Activated CD8-positive, alpha-beta memory T cell treated with anti-CD3 and anti-CD28 coated beads for 36 hours (primary cell): ENCODE data around the gene SLC35F2. TPM values are rescaled to one million over a fixed set of nuclear protein-coding genes. Genes with fewer than 3 reads are reported as not detected.

Source experiments
- CTCF ChIA-PET: fragments of 350-600 bp; sonication (Branson Sonifier 250); formaldehyde crosslinking; loops from one replicate; lab custom pipeline; 2021; ENCODE audit warnings: antibody characterized with exemption; lab: Charles Lee
- POLR2A ChIA-PET: fragments of 350-600 bp; sonication (Branson Sonifier 250); formaldehyde crosslinking; loops from one replicate; lab custom pipeline; 2021; ENCODE audit warnings: antibody characterized with exemption; lab: Charles Lee
- total RNA-seq, 2 experiments: library from RNA; stranded (reverse); gene quantifications; one replicate each; pipeline ENCODE4 v1.2.3, GENCODE V29; 2021

Gene SLC35F2
- total RNA-seq, 2 experiments from 2014 or later, result 34.5 to 35.5 TPM

GRCh38 chr11:107752949-107753822 lies 105.4 kb downstream of the SLC35F2 start:
- POLR2A ChIA-PET, result no interaction called here
- CTCF ChIA-PET, result no interaction called here

DNA sequence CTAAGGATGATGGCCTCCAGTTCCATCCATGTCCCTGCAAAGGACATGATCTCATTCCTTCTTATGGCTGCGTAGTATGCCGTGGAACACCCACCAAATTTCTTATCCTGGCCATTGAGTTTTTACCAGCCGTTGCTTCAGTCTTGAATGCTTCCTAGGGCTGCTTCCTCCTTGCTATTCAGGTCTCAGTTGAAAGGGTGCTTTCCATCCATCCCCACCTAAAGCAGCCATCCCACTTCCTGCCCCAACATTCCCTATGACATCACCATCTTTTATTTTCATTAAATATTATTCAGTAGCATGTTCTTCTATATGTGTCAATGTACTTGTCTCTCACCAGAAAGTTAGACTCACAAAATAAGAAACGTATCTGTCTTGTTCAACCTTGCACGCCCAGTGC lies 106.1 kb downstream of the SLC35F2 start:
- ChIA-PET POLR2A (no interaction called here), CTCF (no interaction called here)

DNA sequence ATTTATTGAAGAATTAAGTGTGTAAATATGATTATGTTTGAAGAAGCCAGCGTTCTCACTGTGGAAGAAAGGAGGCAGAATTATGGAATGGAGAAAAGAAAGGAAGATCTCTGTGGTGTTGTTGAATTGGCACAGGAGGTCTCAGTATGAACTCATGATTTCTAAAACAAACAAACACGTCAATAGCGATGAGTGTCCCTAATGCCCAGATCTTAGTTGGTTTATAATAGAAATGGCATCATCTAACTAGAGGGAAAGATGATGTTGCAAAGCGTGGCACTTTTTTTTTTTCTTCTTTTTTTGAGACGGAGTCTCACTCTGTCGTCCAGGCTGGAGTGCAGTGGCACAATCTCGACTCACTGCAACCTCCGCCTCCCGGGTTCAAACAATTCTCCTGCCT lies 107.5 kb downstream of the SLC35F2 start:
- ChIA-PET POLR2A (no interaction called here), CTCF (no interaction called here)

DNA sequence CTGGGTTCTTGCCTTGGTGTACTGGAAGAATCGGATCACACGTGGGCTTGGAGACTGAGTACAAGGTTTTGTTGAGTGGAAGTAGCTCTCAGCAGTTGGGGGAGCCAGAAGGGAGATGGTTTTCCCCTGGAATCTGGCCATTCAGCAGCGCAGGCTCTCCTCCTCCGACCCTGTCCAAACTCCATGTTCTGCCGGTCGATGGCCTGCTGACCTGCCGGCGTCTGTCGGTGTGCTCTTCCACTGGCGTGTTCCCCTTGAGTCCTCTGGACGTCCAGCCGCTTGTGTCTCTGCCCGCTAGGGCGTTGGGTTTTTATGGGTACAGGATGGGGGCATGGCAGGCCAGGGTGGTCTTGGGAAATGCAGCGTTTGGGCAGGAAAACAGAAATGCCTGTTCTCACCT lies 108.3 kb downstream of the SLC35F2 start:
- POLR2A ChIA-PET, result no interaction called here
- CTCF ChIA-PET, result no interaction called here

DNA sequence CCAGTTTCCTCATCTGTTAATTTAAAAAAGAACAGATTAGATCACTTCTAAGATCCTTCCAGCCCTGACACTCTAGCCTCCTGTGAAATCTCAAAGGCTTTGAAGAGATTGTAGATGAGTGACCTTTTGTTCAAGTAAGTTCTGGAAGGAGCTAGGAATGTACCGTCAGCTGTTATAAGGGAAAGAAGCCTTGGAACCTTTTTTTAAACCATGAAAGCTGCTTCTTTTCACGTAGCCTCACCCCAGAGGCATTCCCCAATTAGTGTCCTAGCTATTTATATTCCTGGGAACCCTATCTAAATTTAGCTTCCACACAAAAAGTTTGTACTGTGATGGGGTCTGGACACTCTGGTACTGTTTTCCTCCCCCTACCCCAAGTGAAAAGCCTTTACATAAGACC lies 111.0 kb downstream of the SLC35F2 start:
- ChIA-PET POLR2A (no interaction called here), CTCF (no interaction called here)

DNA sequence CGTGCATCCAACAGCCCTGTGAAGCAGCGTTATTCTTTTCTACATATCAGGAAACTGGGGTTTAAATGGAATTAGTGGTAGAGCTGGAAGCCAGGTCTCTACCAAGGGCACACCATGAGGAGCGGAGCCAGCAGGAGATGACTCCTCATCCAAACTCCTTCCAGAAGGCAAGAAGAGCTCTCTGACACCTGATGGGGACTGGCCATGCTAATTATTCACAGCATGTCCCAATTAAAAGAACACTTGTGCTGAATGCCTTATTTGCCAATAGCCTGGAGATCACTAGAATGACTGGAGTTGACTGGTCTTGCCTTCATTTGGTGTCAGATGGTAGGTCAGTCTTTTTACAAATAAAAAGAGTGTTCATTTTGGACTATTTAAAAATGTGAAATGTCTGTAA lies 113.9 kb downstream of the SLC35F2 start:
- ChIA-PET CTCF (interaction anchor here (0.5 kb wide), 1 partner anchor 71 kb away, joined by 4 read pairs; no protein-coding TSS in a partner anchor), POLR2A (no interaction called here)

- CTCF ChIA-PET, result no interaction called here
- POLR2A ChIA-PET, result no interaction called here
Observed at GRCh38 chr11:107743191-107743590, 115.4 kb downstream of the SLC35F2 start.

- ChIA-PET CTCF (interaction anchor here (1.0 to 2.7 kb wide), 4 partner anchors 27 to 160 kb away, joined by 3 to 11 read pairs (median 4); no protein-coding TSS in a partner anchor), POLR2A (no interaction called here)
Observed at GRCh38 chr11:107741044-107741823, 117.4 kb downstream of the SLC35F2 start.

Other genes starting within 250 kb of the SLC35F2 start
- gene SLN, start 146.7 kb downstream of the SLC35F2 start, total RNA-seq, result not detected
- under 1 TPM; 0.21 to 0.23 TPM for gene RAB39A, start 69.7 kb upstream of the SLC35F2 start, total RNA-seq
- 10 to 100 TPM; 37.2 to 40.2 TPM for gene CUL5, start 150.1 kb upstream of the SLC35F2 start, total RNA-seq